GM12872 (cell line): ENCODE results near the gene LRCOL1.

Source experiments
- CTCF ChIP-seq: IDR thresholded peaks from 3 replicates; pipeline ENCODE4 v1.5.1; 2011; ENCODE audit warnings: low read depth, mild to moderate bottlenecking, low read length, moderate library complexity; ENCODE audit not compliant: insufficient read depth

Gene LRCOL1

GRCh38 chr12:132601171-132601883 lies 9.1 kb downstream of the LRCOL1 start:
- TF ChIP-seq CTCF = no peak

GRCh38 chr12:132600048-132601032 lies 10.0 kb downstream of the LRCOL1 start:
- TF ChIP-seq CTCF = peak; percentile 51

GRCh38 chr12:132597333-132598316 lies 12.8 kb downstream of the LRCOL1 start:
- TF ChIP-seq CTCF = no peak

GRCh38 chr12:132596016-132596415 lies 14.4 kb downstream of the LRCOL1 start:
- TF ChIP-seq CTCF = no peak

GRCh38 chr12:132595183-132595582 lies 15.2 kb downstream of the LRCOL1 start:
- TF ChIP-seq CTCF = no peak

GRCh38 chr12:132593938-132594358 lies 16.4 kb downstream of the LRCOL1 start:
- TF ChIP-seq CTCF = no peak

GRCh38 chr12:132593521-132593920 lies 16.9 kb downstream of the LRCOL1 start:
- no peak for TF ChIP-seq CTCF
